Skeletal muscle satellite cell (primary cell): Measurements from ENCODE around the gene WWTR1.
A peak's percentile ranks its signal among the peaks of the same experiment; 100 is the strongest.

Source experiments
- H3K27me3 ChIP-seq: 2 replicates; pipeline ENCODE4 v1.7.0; 2013; ENCODE audit warnings: low read length; ENCODE audit not compliant: control insufficient read depth, insufficient read depth
- H3K36me3 ChIP-seq: 2 replicates; pipeline ENCODE4 v1.7.0; 2013; ENCODE audit warnings: mild to moderate bottlenecking, control low read depth, low read length; ENCODE audit not compliant: insufficient read depth
- H3K4me1 ChIP-seq: 2 replicates; pipeline ENCODE4 v1.7.0; 2013; ENCODE audit warnings: low read length; ENCODE audit not compliant: control insufficient read depth, insufficient read depth
- H3K4me2 ChIP-seq: 2 replicates; pipeline ENCODE4 v1.7.0; 2013; ENCODE audit warnings: mild to moderate bottlenecking, low read length
- H3K4me3 ChIP-seq: 2 replicates; pipeline ENCODE4 v1.7.0; 2013; ENCODE audit warnings: low read length
- H3K9ac ChIP-seq: 2 replicates; pipeline ENCODE4 v1.7.0; 2013; ENCODE audit warnings: mild to moderate bottlenecking, low read depth, low read length, moderate library complexity
- H3K9me3 ChIP-seq: replicated peaks from 2 replicates; pipeline ENCODE4 v1.7.0; 2013; ENCODE audit warnings: mild to moderate bottlenecking, control low read depth, low read length

WWTR1 gene

GRCh38 chr3:149587383-149587782, 70.4 kb downstream of the WWTR1 start:
- Histone ChIP-seq H3K9me3 (no peaks in the 10 kb centered on the region), H3K4me1 (peaks cover 86% of the 10 kb centered on the region), H3K4me2 (no peak overlapping the region), H3K36me3 (no peaks in the 10 kb centered on the region), H3K4me3 (no peak overlapping the region), H3K27me3 (no peaks in the 10 kb centered on the region), H3K9ac (no peak overlapping the region)

DNA sequence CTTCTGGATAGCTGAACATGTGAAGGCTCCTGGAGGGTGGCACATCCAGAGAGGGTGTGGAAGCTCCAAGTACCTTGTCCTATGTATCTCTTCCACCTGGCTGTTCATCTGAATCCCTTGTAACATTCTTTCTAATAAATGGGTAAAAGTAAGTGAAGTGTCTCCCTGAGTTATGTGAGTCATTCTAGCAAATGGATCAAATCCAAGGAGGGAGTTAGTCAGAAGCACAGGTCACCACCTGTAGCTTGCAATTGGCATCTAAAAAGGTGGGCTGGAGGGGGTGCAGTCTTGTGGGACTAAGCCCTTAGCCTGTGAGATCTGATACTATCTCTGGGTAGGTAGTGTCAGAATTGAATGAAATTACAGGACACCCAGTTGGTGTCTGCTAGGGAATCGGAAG, 71.0 kb downstream of the WWTR1 start:
- no peaks in the 10 kb centered on the region for H3K36me3 ChIP-seq
- H3K9ac ChIP-seq, result no peak overlapping the region
- no peak overlapping the region for H3K4me3 ChIP-seq
- H3K4me1 ChIP-seq, result peaks cover 86% of the 10 kb centered on the region
- H3K4me2 ChIP-seq, result peak overlapping the region; percentile 8
- no peaks in the 10 kb centered on the region for H3K27me3 ChIP-seq
- no peaks in the 10 kb centered on the region for H3K9me3 ChIP-seq

GRCh38 chr3:149585401-149585726, 72.5 kb downstream of the WWTR1 start:
- Histone ChIP-seq H3K4me1 (peaks cover 87% of the 10 kb centered on the region), H3K27me3 (no peaks in the 10 kb centered on the region)

GRCh38 chr3:149583921-149584635, 73.7 kb downstream of the WWTR1 start:
- H3K4me1 ChIP-seq, result peaks cover 90% of the 10 kb centered on the region
- H3K4me3 ChIP-seq, result peak overlapping the region; percentile 9

More at GRCh38 chr3:149585401-149585726, 72.5 kb downstream of the WWTR1 start:
- H3K9ac ChIP-seq, result no peak overlapping the region
- no peak overlapping the region for H3K4me3 ChIP-seq
- H3K4me2 ChIP-seq, result no peak overlapping the region
- H3K36me3 ChIP-seq, result no peaks in the 10 kb centered on the region
- H3K9me3 ChIP-seq, result no peaks in the 10 kb centered on the region

DNA sequence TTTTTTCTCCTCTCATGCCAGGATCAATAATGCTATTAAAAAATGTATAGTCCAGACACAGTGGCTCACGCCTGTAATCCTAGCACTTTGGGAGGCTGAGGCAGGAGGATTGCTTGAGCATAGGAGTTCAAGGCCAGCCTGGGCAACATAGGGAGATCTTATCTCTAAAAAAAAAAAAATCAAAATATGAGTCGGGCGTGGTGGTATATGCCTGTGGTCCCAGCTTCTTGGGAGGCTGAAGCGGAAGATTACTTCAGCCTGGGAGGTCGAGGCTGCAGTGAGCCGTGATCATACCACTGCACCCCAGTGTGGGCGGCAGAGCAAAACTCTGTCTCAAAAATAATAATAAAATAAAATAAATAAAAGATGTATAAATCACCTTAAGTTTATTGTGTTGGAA, 75.4 kb downstream of the WWTR1 start:
- Histone ChIP-seq H3K36me3 (peaks cover 5% of the 10 kb centered on the region), H3K4me1 (peaks cover 96% of the 10 kb centered on the region), H3K9ac (peak overlapping the region; percentile 68)

More at GRCh38 chr3:149583921-149584635, 73.7 kb downstream of the WWTR1 start:
- Histone ChIP-seq H3K4me2 (peak overlapping the region; percentile 41), H3K27me3 (no peaks in the 10 kb centered on the region), H3K9ac (peak overlapping the region; percentile 24), H3K36me3 (no peaks in the 10 kb centered on the region), H3K9me3 (no peaks in the 10 kb centered on the region)

DNA sequence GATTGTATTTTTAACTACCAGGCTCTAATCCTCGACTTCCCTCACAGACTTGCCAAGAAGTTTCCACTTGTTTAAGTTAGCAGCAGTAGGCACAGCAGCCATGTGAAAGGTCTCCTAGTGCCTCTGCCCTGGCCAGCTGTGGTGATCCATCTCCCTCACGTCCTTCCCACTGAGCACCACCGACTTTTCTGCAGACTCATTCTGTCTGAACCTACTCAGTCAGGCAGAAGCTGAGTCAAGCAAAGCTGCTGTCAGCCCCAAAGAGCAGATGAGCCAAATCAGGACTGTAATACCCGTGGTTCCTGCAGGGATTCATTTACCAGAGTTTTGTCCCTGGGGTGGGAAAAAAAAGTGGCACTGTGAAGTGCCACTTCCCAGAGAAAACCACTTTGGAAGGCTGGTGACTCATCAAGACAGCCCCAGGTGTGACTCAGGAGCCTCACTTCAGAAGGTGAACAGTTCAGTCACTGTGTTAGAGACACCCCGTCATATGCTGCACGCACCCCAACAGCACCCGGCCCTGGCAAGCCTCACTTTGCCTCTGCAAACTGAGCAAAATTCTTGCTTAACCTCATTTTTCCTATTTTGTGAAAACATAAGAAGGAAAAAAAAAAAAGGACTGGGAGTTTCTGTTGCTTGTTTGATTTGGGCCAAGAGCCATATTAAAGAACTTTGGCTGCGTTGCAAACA, 76.0 kb downstream of the WWTR1 start:
- H3K4me3 ChIP-seq, result peak overlapping the region; percentile 8
- peak overlapping the region; percentile 69 for H3K4me2 ChIP-seq
- H3K4me1 ChIP-seq, result peaks cover 96% of the 10 kb centered on the region
- peaks cover 5% of the 10 kb centered on the region for H3K36me3 ChIP-seq
- H3K27me3 ChIP-seq, result no peaks in the 10 kb centered on the region
- peak overlapping the region; percentile 68 for H3K9ac ChIP-seq
- H3K9me3 ChIP-seq, result no peaks in the 10 kb centered on the region

More for the DNA sequence above, 75.4 kb downstream of the WWTR1 start:
- Histone ChIP-seq H3K4me2 (peak overlapping the region; percentile 69), H3K27me3 (no peaks in the 10 kb centered on the region), H3K9me3 (no peaks in the 10 kb centered on the region), H3K4me3 (no peak overlapping the region)

GRCh38 chr3:149581248-149581647, 76.6 kb downstream of the WWTR1 start:
- Histone ChIP-seq H3K9ac (peak overlapping the region; percentile 68), H3K4me3 (peak overlapping the region; percentile 40), H3K4me2 (peak overlapping the region; percentile 69), H3K27me3 (no peaks in the 10 kb centered on the region), H3K4me1 (peaks cover 95% of the 10 kb centered on the region), H3K36me3 (peaks cover 5% of the 10 kb centered on the region), H3K9me3 (no peaks in the 10 kb centered on the region)

DNA sequence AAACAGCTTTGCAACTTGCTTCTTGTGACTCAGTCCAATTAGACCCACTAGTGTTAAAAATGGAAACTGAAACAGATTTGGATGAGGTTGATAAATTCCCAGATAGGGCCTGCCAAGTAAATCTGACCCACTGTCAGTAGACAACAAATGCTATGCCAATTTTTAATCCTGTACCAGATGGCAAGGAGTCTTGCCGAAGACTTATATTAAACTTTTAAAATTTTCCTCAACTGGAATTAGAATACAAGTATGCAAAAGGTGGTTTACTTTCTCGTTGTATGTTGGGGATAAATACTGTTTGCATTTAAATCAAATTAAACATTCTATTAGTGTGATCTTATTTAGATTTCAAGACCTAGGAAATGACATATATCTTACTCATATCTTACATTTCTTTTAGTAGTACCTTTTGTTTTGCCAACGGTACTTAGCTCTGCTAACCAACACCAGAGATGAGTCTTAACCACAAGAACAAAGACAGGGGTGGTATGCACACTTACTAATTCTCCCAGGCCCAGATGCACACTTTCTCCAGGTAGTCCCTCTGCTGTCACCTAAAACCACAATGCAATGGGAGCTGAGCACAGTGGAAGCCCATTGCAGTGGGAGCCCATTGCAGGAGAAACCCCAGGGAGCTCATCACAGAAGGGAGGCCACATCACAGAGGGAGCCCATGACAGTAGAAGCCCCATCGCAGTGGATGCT, 77.8 kb downstream of the WWTR1 start:
- peaks cover 97% of the 10 kb centered on the region for H3K4me1 ChIP-seq
- peaks cover 5% of the 10 kb centered on the region for H3K36me3 ChIP-seq
- no peaks in the 10 kb centered on the region for H3K9me3 ChIP-seq
- H3K9ac ChIP-seq, result peak overlapping the region; percentile 69
- H3K4me2 ChIP-seq, result peak overlapping the region; percentile 69
- no peaks in the 10 kb centered on the region for H3K27me3 ChIP-seq
- H3K4me3 ChIP-seq, result peak overlapping the region; percentile 47

GRCh38 chr3:149579161-149579560, 78.7 kb downstream of the WWTR1 start:
- peaks cover 97% of the 10 kb centered on the region for H3K4me1 ChIP-seq

DNA sequence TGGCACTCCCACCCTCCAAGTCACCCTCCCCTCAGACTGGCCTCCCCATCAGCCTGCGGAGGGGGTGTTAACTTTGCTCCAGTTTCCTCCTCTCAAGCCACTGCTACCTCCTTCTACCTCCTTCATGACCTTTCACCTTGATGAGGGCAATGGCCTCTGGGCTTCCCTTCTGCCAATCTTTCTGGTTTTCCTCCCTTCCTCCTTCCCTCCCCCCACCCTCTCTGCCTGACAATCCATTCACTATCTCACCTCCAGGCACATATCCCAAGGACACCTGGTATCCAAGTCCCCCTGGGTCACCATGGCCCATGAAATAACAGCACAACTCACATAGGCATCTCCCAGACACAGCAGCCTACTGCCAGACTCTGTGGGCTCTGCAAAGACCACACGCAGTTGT, 80.0 kb downstream of the WWTR1 start:
- Histone ChIP-seq H3K9ac (no peak overlapping the region), H3K9me3 (no peaks in the 10 kb centered on the region), H3K4me3 (no peak overlapping the region), H3K27me3 (no peaks in the 10 kb centered on the region), H3K4me1 (peaks cover 98% of the 10 kb centered on the region), H3K4me2 (no peak overlapping the region), H3K36me3 (peaks cover 5% of the 10 kb centered on the region)

More at GRCh38 chr3:149579161-149579560, 78.7 kb downstream of the WWTR1 start:
- no peak overlapping the region for H3K4me3 ChIP-seq
- peak overlapping the region; percentile 69 for H3K9ac ChIP-seq
- H3K36me3 ChIP-seq, result peaks cover 5% of the 10 kb centered on the region
- H3K9me3 ChIP-seq, result no peaks in the 10 kb centered on the region
- no peaks in the 10 kb centered on the region for H3K27me3 ChIP-seq
- H3K4me2 ChIP-seq, result peak overlapping the region; percentile 69

GRCh38 chr3:149575961-149576564, 81.8 kb downstream of the WWTR1 start:
- H3K27me3 ChIP-seq, result no peaks in the 10 kb centered on the region
- peaks cover 96% of the 10 kb centered on the region for H3K4me1 ChIP-seq
- no peaks in the 10 kb centered on the region for H3K9me3 ChIP-seq
- peak overlapping the region; percentile 44 for H3K4me3 ChIP-seq
- H3K4me2 ChIP-seq, result peak overlapping the region; percentile 77
- peaks cover 19% of the 10 kb centered on the region for H3K36me3 ChIP-seq
- H3K9ac ChIP-seq, result peak overlapping the region; percentile 85
